ENCODE measurements around the gene MTERF1.

The MTERF1 gene

DNA sequence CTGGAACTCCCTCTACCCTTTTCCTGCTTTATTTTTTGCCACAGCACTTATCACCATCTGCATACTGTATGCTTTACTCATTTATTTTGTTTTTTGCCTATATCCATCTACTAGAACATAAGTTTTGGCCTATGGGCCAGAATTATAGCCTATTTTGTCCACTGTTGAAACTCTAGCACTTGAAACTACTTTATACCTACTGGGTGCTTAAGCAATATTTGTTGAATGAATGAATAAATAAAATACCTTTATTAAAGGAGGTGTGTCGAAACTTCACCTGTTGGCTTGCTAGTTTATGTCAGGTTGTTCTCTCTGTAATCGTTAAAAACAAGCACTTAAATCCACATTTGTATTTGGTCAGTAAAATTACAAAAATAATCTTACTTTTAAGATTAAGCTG, 53.3 kb downstream of the MTERF1 start:
- no peak for DNase-seq

DNA sequence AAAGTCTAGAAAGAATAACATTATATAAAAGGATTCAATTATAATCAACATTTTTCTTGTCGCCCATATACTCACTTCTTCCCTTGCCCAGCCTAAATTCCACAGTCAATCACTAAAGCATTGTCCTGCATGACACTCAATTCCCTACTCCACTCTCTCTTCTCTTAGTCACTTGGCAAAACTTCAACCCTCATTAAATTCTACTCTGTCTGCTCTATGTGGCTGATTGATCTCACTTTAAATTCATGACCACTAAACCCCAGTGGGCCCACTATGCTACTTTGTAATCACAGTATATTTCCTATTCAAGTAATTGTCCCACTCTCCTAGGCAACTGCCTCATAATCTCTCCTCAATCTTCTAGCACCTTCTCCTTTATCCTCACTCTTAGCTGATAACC, 54.1 kb downstream of the MTERF1 start:
- no peak for DNase-seq

DNA sequence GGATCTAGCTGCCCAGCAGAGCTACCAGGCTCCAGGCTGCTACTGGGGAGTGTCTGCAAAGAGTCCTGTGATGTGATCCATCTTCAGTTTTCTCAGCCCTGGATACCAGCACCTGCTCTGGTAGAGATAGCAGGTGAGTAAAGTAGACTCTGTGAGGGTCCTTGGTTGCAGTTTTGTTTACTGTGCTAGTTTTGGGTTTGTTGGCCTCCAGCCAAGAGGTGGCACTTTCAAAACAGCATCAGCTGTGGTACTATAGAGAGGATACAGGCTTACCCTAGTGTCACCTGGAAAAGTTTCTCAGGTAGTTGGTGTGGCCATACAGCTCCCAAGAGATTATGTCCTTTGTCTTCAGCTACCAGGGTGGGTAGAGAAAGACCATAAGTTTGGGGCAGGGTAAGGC, 56.3 kb downstream of the MTERF1 start:
- DNase-seq = no peak

Measured in activated CD8-positive, alpha-beta memory T cell treated with anti-CD3 and anti-CD28 coated beads, Interleukin-2, amount 50 U/mL, for 4 hours (primary cell).